ENCODE data around the gene GNPDA1.

GNPDA1 gene

DNA sequence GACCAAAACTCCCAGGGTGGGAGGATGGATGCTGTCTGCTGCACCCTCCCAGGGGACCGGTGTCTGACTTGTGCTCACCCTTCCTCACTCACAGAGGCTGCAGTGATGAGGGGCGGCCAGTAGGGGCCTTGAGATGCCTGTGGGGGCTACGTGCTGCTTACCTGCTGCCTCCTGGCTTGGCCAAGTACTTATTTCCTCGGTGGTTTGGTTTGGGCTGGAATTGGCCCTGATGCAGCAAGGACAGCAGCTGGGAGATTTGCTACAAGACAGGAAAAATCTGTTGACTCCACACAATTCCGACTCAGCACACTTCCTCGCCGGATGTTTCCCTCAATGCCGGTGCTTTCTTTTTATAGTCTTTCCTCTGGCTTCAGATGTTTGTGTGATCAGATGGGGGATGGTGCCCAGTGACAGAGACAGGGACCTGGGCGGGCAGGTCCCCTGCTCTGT lies 61.5 kb downstream of the GNPDA1 start:
- no peak for DNase-seq
